Astrocyte (in vitro differentiated cells and primary cell): ENCODE results near the gene RMND5A. TPM values are rescaled to one million over a fixed set of nuclear protein-coding genes. Genes with fewer than 3 reads are reported as not detected.
A peak's percentile ranks its signal among the peaks of the same experiment; 100 is the strongest.

ENCODE experiments used
- DNase-seq: peaks from one replicate; pipeline ENCODE4 v3.0.0-alpha.2; 2010; ENCODE audit warnings: low read depth
- FAIRE-seq: peaks from 2 replicates; lab custom pipeline; 2011; peaks lifted over from hg19 to GRCh38; lab: Jason Lieb, UNC
- H2AFZ ChIP-seq: 2 replicates; pipeline ENCODE4 v1.6.0; 2012; ENCODE audit warnings: low read depth, low read length, inconsistent platforms
- H3K27ac ChIP-seq: 2 replicates; pipeline ENCODE4 v1.5.1; 2011; ENCODE audit warnings: low read depth, low read length, inconsistent platforms
- H3K27me3 ChIP-seq: 2 replicates; pipeline ENCODE4 v1.6.0; 2011; ENCODE audit warnings: low read length, inconsistent platforms; ENCODE audit not compliant: insufficient read depth
- H3K36me3 ChIP-seq: 2 replicates; pipeline ENCODE4 v1.5.1; 2011; ENCODE audit warnings: low read length, inconsistent platforms; ENCODE audit not compliant: insufficient read depth
- H3K4me1 ChIP-seq: 2 replicates; pipeline ENCODE4 v1.5.1; 2011; ENCODE audit warnings: low read length, inconsistent platforms; ENCODE audit not compliant: insufficient read depth
- H3K4me2 ChIP-seq: 2 replicates; pipeline ENCODE4 v1.6.0; 2012; ENCODE audit warnings: low read length, inconsistent platforms
- H3K4me3 ChIP-seq: 2 replicates; pipeline ENCODE4 v1.5.1; 2011; ENCODE audit warnings: low read depth, mild to moderate bottlenecking, low read length, inconsistent platforms; ENCODE audit not compliant: insufficient read depth
- H3K79me2 ChIP-seq: 2 replicates; pipeline ENCODE4 v1.6.0; 2012; ENCODE audit warnings: mild to moderate bottlenecking, low read length, inconsistent platforms; ENCODE audit not compliant: insufficient read depth
- H3K9ac ChIP-seq: 2 replicates; pipeline ENCODE4 v1.6.0; 2012; ENCODE audit warnings: mild to moderate bottlenecking, low read length, inconsistent platforms
- H3K9me3 ChIP-seq: 2 replicates; pipeline ENCODE4 v1.5.1; 2012; ENCODE audit warnings: low read depth, mild to moderate bottlenecking, low read length, inconsistent platforms; ENCODE audit not compliant: insufficient read depth
- H4K20me1 ChIP-seq: 2 replicates; pipeline ENCODE4 v1.6.0; 2012; ENCODE audit warnings: low read length, inconsistent platforms; ENCODE audit not compliant: insufficient read depth
- H3K27ac Mint-ChIP-seq: one replicate; pipeline ENCODE4 v1.8.0; 2021; ENCODE audit warnings: mild to moderate bottlenecking, mixed read lengths; ENCODE audit not compliant: unreplicated experiment
- H3K27me3 Mint-ChIP-seq: one replicate; pipeline ENCODE4 v1.8.0; 2021; ENCODE audit warnings: low read depth, mixed read lengths; ENCODE audit not compliant: unreplicated experiment
- H3K36me3 Mint-ChIP-seq: one replicate; pipeline ENCODE4 v1.8.0; 2021; ENCODE audit warnings: low read depth, mixed read lengths; ENCODE audit not compliant: unreplicated experiment
- H3K4me1 Mint-ChIP-seq: one replicate; pipeline ENCODE4 v1.8.0; 2021; ENCODE audit warnings: low read depth, mixed read lengths; ENCODE audit not compliant: unreplicated experiment
- H3K4me3 Mint-ChIP-seq: one replicate; pipeline ENCODE4 v1.8.0; 2021; ENCODE audit warnings: mild to moderate bottlenecking, moderate library complexity, mixed read lengths; ENCODE audit not compliant: unreplicated experiment
- H3K9me3 Mint-ChIP-seq: one replicate; pipeline ENCODE4 v1.8.0; 2021; ENCODE audit warnings: mild to moderate bottlenecking, mixed read lengths; ENCODE audit not compliant: unreplicated experiment
- CTCF ChIP-seq: IDR thresholded peaks from 2 replicates; pipeline ENCODE4 v1.5.1; 2011; ENCODE audit warnings: low read depth, mild to moderate bottlenecking, inconsistent platforms, low read length, moderate library complexity; ENCODE audit not compliant: insufficient read depth
- EZH2 ChIP-seq: IDR thresholded peaks from 2 replicates; pipeline ENCODE4 v1.6.1; 2012; ENCODE audit warnings: mild to moderate bottlenecking, low read length, inconsistent platforms; ENCODE audit not compliant: insufficient read depth
- total RNA-seq: library from RNA; stranded (reverse); gene quantifications from 2 replicates; pipeline ENCODE4 v1.2.1, GENCODE V29; 2021

Gene RMND5A
- total RNA-seq, 1 donor from 2014 or later = 33.6 TPM

GRCh38 chr2:86809481-86810121 lies 89.5 kb downstream of the RMND5A start:
- peak overlapping the region; percentile 39 for H3K4me2 ChIP-seq
- H3K4me1 ChIP-seq = peaks cover 14% of the 10 kb centered on the region
- Mint-ChIP-seq H3K4me3 (no peak overlapping the region), H3K9me3 (no peaks in the 10 kb centered on the region), H3K36me3 (no peaks in the 10 kb centered on the region), H3K27ac (no peak overlapping the region), H3K27me3 (peaks cover 17% of the 10 kb centered on the region), H3K4me1 (no peaks in the 10 kb centered on the region)
- DNase-seq (no peak), FAIRE-seq (no peak)
- H3K79me2 ChIP-seq = no peaks in the 10 kb centered on the region
- H3K9ac ChIP-seq = no peak overlapping the region
- no peaks in the 10 kb centered on the region for H3K36me3 ChIP-seq
- no peak overlapping the region for H3K27ac ChIP-seq
- H3K9me3 ChIP-seq = no peaks in the 10 kb centered on the region
- H2AFZ ChIP-seq = no peak overlapping the region
- no peak for TF ChIP-seq CTCF
- TF ChIP-seq EZH2 = peak; percentile 90
- H3K27me3 ChIP-seq = peaks cover 35% of the 10 kb centered on the region
- no peak overlapping the region for H3K4me3 ChIP-seq
- no peaks in the 10 kb centered on the region for H4K20me1 ChIP-seq

- no peaks in the 10 kb centered on the region for H4K20me1 ChIP-seq
- Mint-ChIP-seq H3K27me3 (no peaks in the 10 kb centered on the region), H3K36me3 (peaks cover 1% of the 10 kb centered on the region), H3K27ac (no peak overlapping the region), H3K4me1 (no peaks in the 10 kb centered on the region), H3K4me3 (no peak overlapping the region), H3K9me3 (no peaks in the 10 kb centered on the region)
- no peak overlapping the region for H3K4me2 ChIP-seq
- no peak for TF ChIP-seq EZH2
- TF ChIP-seq CTCF = no peak
- FAIRE-seq (no peak), DNase-seq (no peak)
- no peak overlapping the region for H3K27ac ChIP-seq
- H3K9me3 ChIP-seq = no peaks in the 10 kb centered on the region
- H3K9ac ChIP-seq = no peak overlapping the region
- no peak overlapping the region for H3K4me3 ChIP-seq
- H3K27me3 ChIP-seq = peaks cover 20% of the 10 kb centered on the region
- no peaks in the 10 kb centered on the region for H3K4me1 ChIP-seq
- H3K36me3 ChIP-seq = no peaks in the 10 kb centered on the region
- H3K79me2 ChIP-seq = no peaks in the 10 kb centered on the region
- no peak overlapping the region for H2AFZ ChIP-seq
Observed at GRCh38 chr2:86815611-86816010, 95.5 kb downstream of the RMND5A start.

GRCh38 chr2:86818114-86818801 lies 98.2 kb downstream of the RMND5A start:
- H3K36me3 ChIP-seq = no peaks in the 10 kb centered on the region
- no peaks in the 10 kb centered on the region for H3K4me1 ChIP-seq
- no peaks in the 10 kb centered on the region for H3K27me3 Mint-ChIP-seq
- no peak overlapping the region for H3K4me3 Mint-ChIP-seq
- H3K27ac Mint-ChIP-seq = no peak overlapping the region
- no peak overlapping the region for H3K4me3 ChIP-seq
- H3K9ac ChIP-seq = no peak overlapping the region
- no peak overlapping the region for H3K4me2 ChIP-seq
- H3K27me3 ChIP-seq = peaks cover 8% of the 10 kb centered on the region
- no peak overlapping the region for H2AFZ ChIP-seq
- H3K4me1 Mint-ChIP-seq = no peaks in the 10 kb centered on the region
- no peaks in the 10 kb centered on the region for H3K9me3 ChIP-seq
- no peaks in the 10 kb centered on the region for H3K9me3 Mint-ChIP-seq
- H4K20me1 ChIP-seq = no peaks in the 10 kb centered on the region
- FAIRE-seq = no peak
- H3K27ac ChIP-seq = no peak overlapping the region
- TF ChIP-seq CTCF (no peak), EZH2 (no peak)
- H3K79me2 ChIP-seq = no peaks in the 10 kb centered on the region
- no peak for DNase-seq
- H3K36me3 Mint-ChIP-seq = peaks cover 1% of the 10 kb centered on the region
